Ovary (tissue), 3 donors: ENCODE results near the gene CYB5A.

Source experiments
- CTCF ChIP-seq, 3 donors: fragments of 450-650 bp in 2 of 3; fragments of 200-600 bp in 1 of 3; IDR thresholded peaks; one replicate each; pipeline versions ENCODE4 v1.5.1 to v1.8.0; 2016 to 2022; ENCODE audit warnings: antibody characterized with exemption in 3 of 3, mild to moderate bottlenecking in 1 of 3
- POLR2A ChIP-seq: fragments of 450-650 bp; IDR thresholded peaks from one replicate; pipeline ENCODE4 v1.6.1; 2017; ENCODE audit warnings: antibody characterized with exemption, mild to moderate bottlenecking, moderate library complexity
- donor health status: DM: no; HTN: no; CAD: no.

- no peak for TF ChIP-seq POLR2A
- no peak for TF ChIP-seq CTCF (IDR thresholded peaks at IDR 0.05)
These were observed 78.3 kb downstream of the CYB5A start for GRCh38 chr18:74213429-74213828.
